ENCODE measurements around the gene MARS1. TPM values are rescaled to one million over a fixed set of nuclear protein-coding genes. Genes with fewer than 3 reads are reported as not detected.
"Not testable (repeated sequence)": the region's sequence is repeated elsewhere in the genome, so short reads cannot be mapped to it uniquely, and the experiment has no call there.

Gene MARS1
- polyA plus RNA-seq, 4 donors: 57.0 to 93.4 (median 62.6) TPM

- 83 to 88% (median 84%) methylated on average over 27 of the region's 27 CpGs for WGBS, 3 donors
- peak overlapping the region in 1 of 3 donors; percentile 20 for H3K27ac ChIP-seq (ENCODE audit: low read depth in 1 of 3, low read length in 2 of 3)
- DNase-seq (no peak), FAIRE-seq (no peak)
- H3K27me3 ChIP-seq (ENCODE audit: control insufficient read depth in 3 of 3, insufficient read depth in 3 of 3, low read length in 3 of 3): no peaks in the 10 kb centered on the region
- peaks cover 0 to 6% (median 0%) of the 10 kb centered on the region in 3 donors for H3K4me1 ChIP-seq (ENCODE audit: control insufficient read depth in 3 of 3, insufficient read depth in 2 of 3, low read depth in 1 of 3, low read length in 2 of 3)
- peaks cover 5 to 21% (median 13%) of the 10 kb centered on the region in 3 donors for H3K36me3 ChIP-seq (ENCODE audit: control insufficient read depth in 3 of 3, insufficient read depth in 2 of 3, low read depth in 1 of 3, low read length in 3 of 3)
- H3K9me3 ChIP-seq (ENCODE audit: control insufficient read depth in 2 of 2, insufficient read depth in 1 of 2, low read depth in 1 of 2, low read length in 1 of 2): no peaks in the 10 kb centered on the region
- peak overlapping the region in 1 of 3 donors; percentile 92 for H3K4me3 ChIP-seq (ENCODE audit: low read depth in 1 of 3, low read length in 3 of 3)
Measured at GRCh38 chr12:57487055-57487596, 742 bp upstream of the MARS1 start.

- FAIRE-seq (no peak), DNase-seq (peak in 1 of 2 donors; percentile 17)
- peaks cover 0 to 6% (median 0%) of the 10 kb centered on the region in 3 donors for H3K4me1 ChIP-seq (ENCODE audit: control insufficient read depth in 3 of 3, insufficient read depth in 2 of 3, low read depth in 1 of 3, low read length in 2 of 3)
- peaks cover 5 to 27% (median 13%) of the 10 kb centered on the region in 3 donors for H3K36me3 ChIP-seq (ENCODE audit: control insufficient read depth in 3 of 3, insufficient read depth in 2 of 3, low read depth in 1 of 3, low read length in 3 of 3)
- no peaks in the 10 kb centered on the region for H3K27me3 ChIP-seq (ENCODE audit: control insufficient read depth in 3 of 3, insufficient read depth in 3 of 3, low read length in 3 of 3)
- 25 to 30% (median 25%) methylated on average over 11 of the region's 11 CpGs for WGBS, 3 donors
- no peaks in the 10 kb centered on the region for H3K9me3 ChIP-seq (ENCODE audit: control insufficient read depth in 2 of 2, insufficient read depth in 1 of 2, low read depth in 1 of 2, low read length in 1 of 2)
- H3K4me3 ChIP-seq (ENCODE audit: low read depth in 1 of 3, low read length in 3 of 3): peak overlapping the region; percentile 91 to 95 (median 92)
- H3K27ac ChIP-seq (ENCODE audit: low read depth in 1 of 3, low read length in 2 of 3): peak overlapping the region; percentile 62 to 92 (median 67)
Measured at GRCh38 chr12:57488402-57489156, 711 bp downstream of the MARS1 start.

DNA sequence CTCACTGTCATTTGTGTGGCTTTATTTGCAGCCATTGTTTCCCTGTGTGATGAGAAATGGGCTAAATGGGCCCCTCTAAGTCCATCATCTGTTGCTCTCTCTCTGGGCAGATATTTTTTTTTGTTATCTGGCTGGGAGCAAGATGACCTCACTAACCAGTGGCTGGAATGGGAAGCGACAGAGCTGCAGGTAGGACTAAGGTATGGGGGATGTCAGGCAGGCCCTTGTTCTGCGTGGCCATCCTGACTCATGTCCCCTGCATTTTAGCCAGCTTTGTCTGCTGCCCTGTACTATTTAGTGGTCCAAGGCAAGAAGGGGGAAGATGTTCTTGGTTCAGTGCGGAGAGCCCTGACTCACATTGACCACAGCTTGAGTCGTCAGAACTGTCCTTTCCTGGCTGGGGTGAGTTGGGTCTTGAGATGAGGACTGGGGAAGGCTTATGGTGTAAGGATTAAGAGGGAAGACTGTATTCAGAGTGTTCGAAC is 1.3 kb downstream of the MARS1 start:
- 84 to 94% (median 92%) methylated on average over 5 of the region's 5 CpGs for WGBS, 3 donors
- Histone ChIP-seq H3K4me3 (ENCODE audit: low read depth in 1 of 3, low read length in 3 of 3) (peak overlapping the region in 2 of 3 donors; percentile 2 to 92), H3K36me3 (ENCODE audit: control insufficient read depth in 3 of 3, insufficient read depth in 2 of 3, low read depth in 1 of 3, low read length in 3 of 3) (peaks cover 5 to 31% (median 13%) of the 10 kb centered on the region in 3 donors), H3K9me3 (ENCODE audit: control insufficient read depth in 2 of 2, insufficient read depth in 1 of 2, low read depth in 1 of 2, low read length in 1 of 2) (no peaks in the 10 kb centered on the region), H3K27me3 (ENCODE audit: control insufficient read depth in 3 of 3, insufficient read depth in 3 of 3, low read length in 3 of 3) (no peaks in the 10 kb centered on the region), H3K4me1 (ENCODE audit: control insufficient read depth in 3 of 3, insufficient read depth in 2 of 3, low read depth in 1 of 3, low read length in 2 of 3) (peaks cover 0 to 6% (median 0%) of the 10 kb centered on the region in 3 donors), H3K27ac (ENCODE audit: low read depth in 1 of 3, low read length in 2 of 3) (no peak overlapping the region)
- DNase-seq (no peak), FAIRE-seq (no peak)

GRCh38 chr12:57490126-57490525 is 2.3 kb downstream of the MARS1 start:
- Histone ChIP-seq H3K36me3 (ENCODE audit: control insufficient read depth in 3 of 3, insufficient read depth in 2 of 3, low read depth in 1 of 3, low read length in 3 of 3) (peaks cover 5 to 31% (median 15%) of the 10 kb centered on the region in 3 donors), H3K4me1 (ENCODE audit: control insufficient read depth in 3 of 3, insufficient read depth in 2 of 3, low read depth in 1 of 3, low read length in 2 of 3) (peaks cover 0 to 6% (median 0%) of the 10 kb centered on the region in 3 donors), H3K27me3 (ENCODE audit: control insufficient read depth in 3 of 3, insufficient read depth in 3 of 3, low read length in 3 of 3) (no peaks in the 10 kb centered on the region), H3K9me3 (ENCODE audit: control insufficient read depth in 2 of 2, insufficient read depth in 1 of 2, low read depth in 1 of 2, low read length in 1 of 2) (no peaks in the 10 kb centered on the region), H3K4me3 (ENCODE audit: low read depth in 1 of 3, low read length in 3 of 3) (no peak overlapping the region), H3K27ac (ENCODE audit: low read depth in 1 of 3, low read length in 2 of 3) (no peak overlapping the region)
- FAIRE-seq (no peak), DNase-seq (no peak)
- WGBS, 3 donors: 94 to 98% (median 97%) methylated on average over 4 of the region's 4 CpGs

DNA sequence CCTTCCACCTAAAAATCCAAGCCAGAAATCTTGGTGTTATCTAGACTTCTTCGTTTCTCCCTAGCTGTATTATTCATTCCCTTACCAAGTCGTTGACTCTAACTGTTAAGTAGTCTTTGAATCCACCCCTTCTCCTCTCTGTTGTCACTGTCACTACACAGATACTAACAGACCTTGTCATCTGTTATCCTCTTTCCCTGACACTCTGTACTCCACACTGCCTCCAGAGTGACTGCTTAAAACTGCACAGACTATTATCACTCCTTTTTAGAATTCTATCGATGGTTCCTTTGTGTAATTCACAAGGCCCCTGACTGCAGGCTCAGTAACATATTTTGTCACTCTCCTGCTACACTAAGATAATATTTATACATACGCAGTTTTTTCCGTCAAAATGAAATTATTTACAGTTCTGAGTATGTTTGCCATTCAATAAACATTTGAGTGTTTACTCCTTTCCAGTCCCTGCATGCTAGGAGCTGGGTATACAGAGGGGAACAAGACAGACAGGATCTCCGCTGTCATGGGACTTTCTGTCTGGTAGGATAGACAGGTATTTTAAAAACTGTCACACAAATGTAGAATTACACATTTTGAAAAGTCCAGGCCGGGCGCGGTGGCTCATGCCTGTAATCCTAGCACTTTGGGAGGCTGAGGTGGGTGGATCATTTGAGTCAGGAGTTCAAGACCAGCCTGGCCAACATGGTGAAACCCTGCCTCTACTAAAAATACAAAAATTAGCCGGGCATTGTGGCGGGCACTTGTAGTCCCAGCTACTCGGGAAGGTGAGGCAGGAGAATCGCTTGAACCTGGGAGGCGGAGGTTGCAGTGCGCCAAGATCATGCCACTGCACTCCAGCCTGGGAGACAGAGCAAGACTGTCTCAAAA is 3.8 kb downstream of the MARS1 start:
- 87 to 93% (median 89%) methylated on average over 15 of the region's 15 CpGs for WGBS, 3 donors

DNA sequence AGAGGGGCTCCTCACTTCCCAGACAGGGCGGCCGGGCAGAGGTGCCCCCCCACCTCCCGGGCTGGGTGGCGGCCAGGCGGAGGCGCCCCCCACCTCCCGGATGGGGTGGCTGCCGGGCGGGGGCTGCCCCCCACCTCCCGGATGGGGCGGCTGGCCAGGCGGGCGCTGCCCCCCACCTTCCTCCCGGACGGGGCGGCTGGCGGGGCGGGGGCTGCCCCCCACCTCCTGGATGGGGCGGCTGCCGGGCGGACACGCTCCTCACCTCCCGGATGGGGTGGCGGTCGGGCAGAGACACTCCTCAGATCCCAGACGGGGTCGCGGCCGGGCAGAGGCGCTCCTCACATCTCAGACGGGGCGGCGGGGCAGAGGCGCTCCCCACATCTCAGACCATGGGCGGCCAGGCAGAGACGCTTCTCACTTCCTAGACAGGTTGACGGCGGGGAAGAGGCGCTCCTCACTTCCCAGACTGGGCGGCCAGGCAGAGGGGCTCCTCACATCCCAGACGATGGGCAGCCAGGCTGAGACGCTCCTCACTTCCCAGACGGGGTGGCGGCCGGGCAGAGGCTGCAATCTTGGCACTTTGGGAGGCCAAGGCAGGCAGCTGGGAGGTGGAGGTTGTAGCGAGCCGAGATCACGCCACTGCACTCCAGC is 7.3 kb downstream of the MARS1 start:
- not testable (repeated sequence) for H3K4me3 ChIP-seq (ENCODE audit: low read depth in 1 of 3, low read length in 3 of 3); H3K4me1 ChIP-seq (ENCODE audit: control insufficient read depth in 3 of 3, insufficient read depth in 2 of 3, low read depth in 1 of 3, low read length in 2 of 3); H3K27ac ChIP-seq (ENCODE audit: low read depth in 1 of 3, low read length in 2 of 3); DNase-seq; H3K9me3 ChIP-seq (ENCODE audit: control insufficient read depth in 2 of 2, insufficient read depth in 1 of 2, low read depth in 1 of 2, low read length in 1 of 2); FAIRE-seq; H3K27me3 ChIP-seq (ENCODE audit: control insufficient read depth in 3 of 3, insufficient read depth in 3 of 3, low read length in 3 of 3)
- WGBS, 3 donors: 97 to 98% (median 98%) methylated on average over 38 to 45 of the region's 48 CpGs
- peaks cover 11 to 46% (median 18%) of the 10 kb centered on the region in 3 donors for H3K36me3 ChIP-seq (ENCODE audit: control insufficient read depth in 3 of 3, insufficient read depth in 2 of 3, low read depth in 1 of 3, low read length in 3 of 3)

More for the DNA sequence above, 3.8 kb downstream of the MARS1 start:
- Histone ChIP-seq H3K27ac (ENCODE audit: low read depth in 1 of 3, low read length in 2 of 3) (no peak overlapping the region), H3K27me3 (ENCODE audit: control insufficient read depth in 3 of 3, insufficient read depth in 3 of 3, low read length in 3 of 3) (no peaks in the 10 kb centered on the region), H3K4me3 (ENCODE audit: low read depth in 1 of 3, low read length in 3 of 3) (no peak overlapping the region), H3K4me1 (ENCODE audit: control insufficient read depth in 3 of 3, insufficient read depth in 2 of 3, low read depth in 1 of 3, low read length in 2 of 3) (peaks cover 0 to 6% (median 0%) of the 10 kb centered on the region in 3 donors), H3K9me3 (ENCODE audit: control insufficient read depth in 2 of 2, insufficient read depth in 1 of 2, low read depth in 1 of 2, low read length in 1 of 2) (no peaks in the 10 kb centered on the region), H3K36me3 (ENCODE audit: control insufficient read depth in 3 of 3, insufficient read depth in 2 of 3, low read depth in 1 of 3, low read length in 3 of 3) (peaks cover 5 to 41% (median 18%) of the 10 kb centered on the region in 3 donors)
- FAIRE-seq (no peak), DNase-seq (no peak)

GRCh38 chr12:57496822-57497221 is 9.0 kb downstream of the MARS1 start:
- FAIRE-seq (no peak), DNase-seq (no peak)
- Histone ChIP-seq H3K27ac (ENCODE audit: low read depth in 1 of 3, low read length in 2 of 3) (no peak overlapping the region), H3K27me3 (ENCODE audit: control insufficient read depth in 3 of 3, insufficient read depth in 3 of 3, low read length in 3 of 3) (no peaks in the 10 kb centered on the region), H3K4me1 (ENCODE audit: control insufficient read depth in 3 of 3, insufficient read depth in 2 of 3, low read depth in 1 of 3, low read length in 2 of 3) (no peaks in the 10 kb centered on the region), H3K9me3 (ENCODE audit: control insufficient read depth in 2 of 2, insufficient read depth in 1 of 2, low read depth in 1 of 2, low read length in 1 of 2) (no peaks in the 10 kb centered on the region), H3K4me3 (ENCODE audit: low read depth in 1 of 3, low read length in 3 of 3) (no peak overlapping the region), H3K36me3 (ENCODE audit: control insufficient read depth in 3 of 3, insufficient read depth in 2 of 3, low read depth in 1 of 3, low read length in 3 of 3) (peaks cover 16 to 47% (median 17%) of the 10 kb centered on the region in 3 donors)
